Measurements from ENCODE around the gene GRIK4.
"Not testable (repeated sequence)": the region's sequence is repeated elsewhere in the genome, so short reads cannot be mapped to it uniquely, and the experiment has no call there.

Gene GRIK4

GRCh38 chr11:120751550-120751949 lies 240.0 kb downstream of the GRIK4 start:
- DNase-seq = no peak

- DNase-seq = no peak
Observed at GRCh38 chr11:120752668-120753067, 241.1 kb downstream of the GRIK4 start.

- no peak for DNase-seq
Observed at GRCh38 chr11:120756931-120757330, 245.4 kb downstream of the GRIK4 start.

- no peak for DNase-seq
Observed at GRCh38 chr11:120759046-120759445, 247.5 kb downstream of the GRIK4 start.

GRCh38 chr11:120765710-120766109 lies 254.2 kb downstream of the GRIK4 start:
- not testable (repeated sequence) for DNase-seq

GRCh38 chr11:120766318-120766717 lies 254.8 kb downstream of the GRIK4 start:
- DNase-seq = no peak

GRCh38 chr11:120768949-120769348 lies 257.4 kb downstream of the GRIK4 start:
- no peak for DNase-seq

- DNase-seq = no peak
Observed at GRCh38 chr11:120769906-120770305, 258.4 kb downstream of the GRIK4 start.

- DNase-seq = no peak
Observed at GRCh38 chr11:120771551-120772060, 260.1 kb downstream of the GRIK4 start.

- no peak for DNase-seq
Observed at GRCh38 chr11:120773501-120774031, 262.0 kb downstream of the GRIK4 start.

GRCh38 chr11:120774591-120775386 lies 263.2 kb downstream of the GRIK4 start:
- no peak for DNase-seq

GRCh38 chr11:120775986-120776951 lies 264.7 kb downstream of the GRIK4 start:
- no peak for DNase-seq

- DNase-seq = no peak
Observed at GRCh38 chr11:120778685-120779490, 267.3 kb downstream of the GRIK4 start.

GRCh38 chr11:120780239-120780638 lies 268.7 kb downstream of the GRIK4 start:
- DNase-seq = no peak

- no peak for DNase-seq
Observed at GRCh38 chr11:120781486-120782120, 270.1 kb downstream of the GRIK4 start.

GRCh38 chr11:120784566-120785251 lies 273.2 kb downstream of the GRIK4 start:
- DNase-seq = no peak

GRCh38 chr11:120785576-120785975 lies 274.0 kb downstream of the GRIK4 start:
- DNase-seq = no peak

GRCh38 chr11:120786206-120786735 lies 274.7 kb downstream of the GRIK4 start:
- DNase-seq = no peak

- DNase-seq = not testable (repeated sequence)
Observed at GRCh38 chr11:120787224-120787623, 275.7 kb downstream of the GRIK4 start.

GRCh38 chr11:120789391-120789790 lies 277.8 kb downstream of the GRIK4 start:
- DNase-seq = no peak

- DNase-seq = no peak
Observed at GRCh38 chr11:120792306-120792705, 280.8 kb downstream of the GRIK4 start.
